HUES48 (cell line): ENCODE data around the gene PSMD6.

Experiments
- H3K27ac ChIP-seq: one replicate; pipeline ENCODE4 v1.7.0; 2013; ENCODE audit warnings: low read depth, low read length, inconsistent platforms
- H3K27me3 ChIP-seq: 2 replicates; pipeline ENCODE4 v1.6.1; 2013; ENCODE audit warnings: mild to moderate bottlenecking, low read length; ENCODE audit not compliant: control insufficient read depth, insufficient read depth
- H3K36me3 ChIP-seq: 2 replicates; pipeline ENCODE4 v1.6.1; 2013; ENCODE audit warnings: low read length; ENCODE audit not compliant: control insufficient read depth, insufficient read depth
- H3K4me1 ChIP-seq: 2 replicates; pipeline ENCODE4 v1.6.1; 2013; ENCODE audit warnings: mild to moderate bottlenecking, low read length; ENCODE audit not compliant: control insufficient read depth, insufficient read depth
- H3K4me3 ChIP-seq: 2 replicates; pipeline ENCODE4 v1.5.1; 2013; ENCODE audit warnings: mild to moderate bottlenecking, low read depth, low read length
- H3K9ac ChIP-seq: 2 replicates; pipeline ENCODE4 v1.6.1; 2013; ENCODE audit warnings: mild to moderate bottlenecking, low read depth, low read length, moderate library complexity
- H3K9me3 ChIP-seq: 2 replicates; pipeline ENCODE4 v1.6.1; 2013; ENCODE audit warnings: low read length; ENCODE audit not compliant: control insufficient read depth, insufficient read depth

Gene PSMD6

GRCh38 chr3:64057231-64057630, 33.9 kb upstream of the PSMD6 start:
- H3K9ac ChIP-seq = no peak overlapping the region
- H3K27me3 ChIP-seq = no peaks in the 10 kb centered on the region
- peaks cover 6% of the 10 kb centered on the region; the same call in 1 of the 2 replicates for H3K4me1 ChIP-seq
- H3K27ac ChIP-seq = no peak overlapping the region
- H3K9me3 ChIP-seq = no peaks in the 10 kb centered on the region
- H3K36me3 ChIP-seq = no peaks in the 10 kb centered on the region
- no peak overlapping the region for H3K4me3 ChIP-seq

- Histone ChIP-seq H3K4me1 (peaks cover 2% of the 10 kb centered on the region; the same call in 1 of the 2 replicates), H3K27ac (no peak overlapping the region), H3K9ac (no peak overlapping the region), H3K4me3 (no peak overlapping the region), H3K9me3 (no peaks in the 10 kb centered on the region), H3K36me3 (no peaks in the 10 kb centered on the region), H3K27me3 (no peaks in the 10 kb centered on the region)
Measured at GRCh38 chr3:64056606-64057180, 33.4 kb upstream of the PSMD6 start.

- H3K9me3 ChIP-seq = no peaks in the 10 kb centered on the region
- H3K4me1 ChIP-seq = peaks cover 4% of the 10 kb centered on the region
- H3K27ac ChIP-seq = no peak overlapping the region
- H3K4me3 ChIP-seq = no peak overlapping the region
- H3K9ac ChIP-seq = no peak overlapping the region
- H3K27me3 ChIP-seq = no peaks in the 10 kb centered on the region
- no peaks in the 10 kb centered on the region for H3K36me3 ChIP-seq
Measured at GRCh38 chr3:64055076-64055475, 31.8 kb upstream of the PSMD6 start.

- H3K9me3 ChIP-seq = no peaks in the 10 kb centered on the region
- H3K36me3 ChIP-seq = no peaks in the 10 kb centered on the region
- no peak overlapping the region for H3K27ac ChIP-seq
- peaks cover 10% of the 10 kb centered on the region for H3K4me1 ChIP-seq
- no peaks in the 10 kb centered on the region for H3K27me3 ChIP-seq
- no peak overlapping the region for H3K4me3 ChIP-seq
- H3K9ac ChIP-seq = no peak overlapping the region
Measured at GRCh38 chr3:64054488-64054887, 31.2 kb upstream of the PSMD6 start.

- Histone ChIP-seq H3K9ac (no peak overlapping the region), H3K4me3 (no peak overlapping the region), H3K4me1 (peaks cover 19% of the 10 kb centered on the region), H3K36me3 (no peaks in the 10 kb centered on the region), H3K27ac (no peak overlapping the region), H3K9me3 (no peaks in the 10 kb centered on the region), H3K27me3 (no peaks in the 10 kb centered on the region)
Measured at GRCh38 chr3:64053581-64053980, 30.3 kb upstream of the PSMD6 start.

- Histone ChIP-seq H3K27me3 (no peaks in the 10 kb centered on the region), H3K4me1 (peaks cover 23% of the 10 kb centered on the region), H3K9ac (no peak overlapping the region), H3K36me3 (no peaks in the 10 kb centered on the region), H3K9me3 (no peaks in the 10 kb centered on the region), H3K4me3 (no peak overlapping the region), H3K27ac (no peak overlapping the region)
Measured at GRCh38 chr3:64053117-64053516, 29.8 kb upstream of the PSMD6 start.

GRCh38 chr3:64049832-64050231, 26.5 kb upstream of the PSMD6 start:
- H3K9ac ChIP-seq = no peak overlapping the region
- no peaks in the 10 kb centered on the region for H3K36me3 ChIP-seq
- peaks cover 36% of the 10 kb centered on the region for H3K4me1 ChIP-seq

GRCh38 chr3:64049136-64049535, 25.8 kb upstream of the PSMD6 start:
- Histone ChIP-seq H3K27ac (peak overlapping the region; percentile 82), H3K9ac (no peak overlapping the region), H3K4me3 (no peak overlapping the region), H3K9me3 (no peaks in the 10 kb centered on the region), H3K4me1 (peaks cover 36% of the 10 kb centered on the region), H3K36me3 (no peaks in the 10 kb centered on the region), H3K27me3 (no peaks in the 10 kb centered on the region)

More at GRCh38 chr3:64049832-64050231, 26.5 kb upstream of the PSMD6 start:
- Histone ChIP-seq H3K4me3 (no peak overlapping the region), H3K27me3 (no peaks in the 10 kb centered on the region), H3K9me3 (no peaks in the 10 kb centered on the region), H3K27ac (peak overlapping the region; percentile 82)

GRCh38 chr3:64048631-64049061, 25.4 kb upstream of the PSMD6 start:
- no peak overlapping the region for H3K9ac ChIP-seq
- H3K36me3 ChIP-seq = no peaks in the 10 kb centered on the region
- peak overlapping the region; percentile 82 for H3K27ac ChIP-seq

GRCh38 chr3:64047787-64048186, 24.5 kb upstream of the PSMD6 start:
- Histone ChIP-seq H3K9me3 (no peaks in the 10 kb centered on the region), H3K27ac (peak overlapping the region; percentile 82), H3K9ac (no peak overlapping the region), H3K4me3 (no peak overlapping the region), H3K36me3 (no peaks in the 10 kb centered on the region), H3K27me3 (no peaks in the 10 kb centered on the region), H3K4me1 (peaks cover 36% of the 10 kb centered on the region)

More at GRCh38 chr3:64048631-64049061, 25.4 kb upstream of the PSMD6 start:
- Histone ChIP-seq H3K4me1 (peaks cover 36% of the 10 kb centered on the region), H3K4me3 (no peak overlapping the region), H3K27me3 (no peaks in the 10 kb centered on the region), H3K9me3 (no peaks in the 10 kb centered on the region)

- H3K9me3 ChIP-seq = no peaks in the 10 kb centered on the region
- H3K27ac ChIP-seq = no peak overlapping the region
- peaks cover 36% of the 10 kb centered on the region for H3K4me1 ChIP-seq
- no peaks in the 10 kb centered on the region for H3K36me3 ChIP-seq
- no peak overlapping the region for H3K9ac ChIP-seq
- no peaks in the 10 kb centered on the region for H3K27me3 ChIP-seq
- H3K4me3 ChIP-seq = no peak overlapping the region
Measured at GRCh38 chr3:64046996-64047594, 23.8 kb upstream of the PSMD6 start.
